NOMO-1 treated with DMSO at 0.1 percent for 48 hours (cell line): Measurements from ENCODE around the gene TXNDC12.

Experiments
- DNase-seq: peaks from one replicate; lab custom pipeline; 2025; ENCODE audit not compliant: unreplicated experiment; lab: John Stamatoyannopoulos, UW

The TXNDC12 gene

GRCh38 chr1:52002038-52002917 is 52.7 kb downstream of the TXNDC12 start:
- DNase-seq, result peak; percentile 74

- no peak for DNase-seq
Observed at GRCh38 chr1:51998701-51999100, 56.3 kb downstream of the TXNDC12 start.

- DNase-seq, result no peak
Observed at GRCh38 chr1:51997974-51998382, 57.0 kb downstream of the TXNDC12 start.

GRCh38 chr1:51990478-51990965 is 64.5 kb downstream of the TXNDC12 start, which contains the start of gene RAB3B:
TSS of gene RAB3B (minus strand) at chr1:51990700. CDS start at chr1:51977117, 13,583 bp downstream.
- no peak for DNase-seq

- DNase-seq, result no peak
Observed at GRCh38 chr1:51989582-51990477, 65.2 kb downstream of the TXNDC12 start.

- no peak for DNase-seq
Observed at GRCh38 chr1:51988254-51988653, 66.7 kb downstream of the TXNDC12 start.

- DNase-seq, result no peak
Observed at GRCh38 chr1:51986718-51987117, 68.3 kb downstream of the TXNDC12 start.

GRCh38 chr1:51982161-51982560 is 72.8 kb downstream of the TXNDC12 start:
- DNase-seq, result no peak

GRCh38 chr1:51981555-51981954 is 73.4 kb downstream of the TXNDC12 start:
- DNase-seq, result no peak

- DNase-seq, result no peak
Observed at GRCh38 chr1:51978099-51978498, 76.9 kb downstream of the TXNDC12 start.

- DNase-seq, result no peak
Observed at GRCh38 chr1:51976846-51977602, 78.0 kb downstream of the TXNDC12 start.

- DNase-seq, result no peak
Observed at GRCh38 chr1:51973587-51974474, 81.2 kb downstream of the TXNDC12 start.
